GM23248 (cell line): Measurements from ENCODE around the gene LEF1. TPM values are rescaled to one million over a fixed set of nuclear protein-coding genes. Genes with fewer than 3 reads are reported as not detected.

ENCODE experiments used
- DNase-seq: peaks from one replicate; pipeline ENCODE4 v3.0.0-alpha.2; 2015
- H2AFZ ChIP-seq: fragments of 200-600 bp; sonication (generic); 2 replicates; pipeline ENCODE4 v1.6.1; 2016; ENCODE audit warnings: antibody characterized with exemption
- H3F3A ChIP-seq: fragments of 200-600 bp; sonication (generic); 2 replicates; pipeline ENCODE4 v1.6.1; 2016; ENCODE audit warnings: mild to moderate bottlenecking, antibody characterized with exemption, mixed run types; ENCODE audit not compliant: insufficient read depth
- H3K27ac ChIP-seq: fragments of 200-600 bp; sonication (generic); 2 replicates; pipeline ENCODE4 v1.5.1; 2016; ENCODE audit warnings: mild to moderate bottlenecking
- H3K27me3 ChIP-seq: fragments of 200-600 bp; sonication (generic); replicated peaks from 2 replicates; pipeline ENCODE4 v1.6.1; 2016; ENCODE audit warnings: mild to moderate bottlenecking; ENCODE audit not compliant: insufficient read depth
- H3K36me3 ChIP-seq: fragments of 200-600 bp; sonication (generic); 2 replicates; pipeline ENCODE4 v1.6.1; 2016; ENCODE audit warnings: low read depth, mild to moderate bottlenecking
- H3K4me1 ChIP-seq: fragments of 200-600 bp; sonication (generic); 2 replicates; pipeline ENCODE4 v1.6.1; 2016; ENCODE audit warnings: mild to moderate bottlenecking; ENCODE audit not compliant: insufficient read depth
- H3K4me2 ChIP-seq: fragments of 200-600 bp; sonication (generic); one replicate; pipeline ENCODE4 v1.6.1; 2016; ENCODE audit warnings: mild to moderate bottlenecking; ENCODE audit not compliant: unreplicated experiment
- H3K4me3 ChIP-seq: fragments of 200-600 bp; sonication (generic); 2 replicates; pipeline ENCODE4 v1.5.1; 2016; ENCODE audit warnings: mild to moderate bottlenecking
- H3K79me2 ChIP-seq: fragments of 200-600 bp; sonication (generic); 2 replicates; pipeline ENCODE4 v1.6.1; 2016; ENCODE audit warnings: mild to moderate bottlenecking; ENCODE audit not compliant: insufficient read depth
- H3K9ac ChIP-seq: fragments of 200-600 bp; sonication (generic); 2 replicates; pipeline ENCODE4 v1.6.1; 2016; ENCODE audit warnings: mild to moderate bottlenecking
- H3K9me2 ChIP-seq: fragments of 200-600 bp; sonication (generic); 2 replicates; pipeline ENCODE4 v1.6.1; 2016; ENCODE audit warnings: mixed run types, mild to moderate bottlenecking, moderate library complexity; ENCODE audit not compliant: insufficient read depth
- H3K9me3 ChIP-seq: fragments of 200-600 bp; sonication (generic); one replicate; pipeline ENCODE4 v1.6.1; 2017; ENCODE audit warnings: low read depth
- H4K20me1 ChIP-seq: fragments of 200-600 bp; sonication (generic); 2 replicates; pipeline ENCODE4 v1.6.0; 2016; ENCODE audit not compliant: insufficient read depth
- EZH2 ChIP-seq: fragments of 200-600 bp; sonication (generic); IDR thresholded peaks from 2 replicates; pipeline ENCODE4 v1.6.1; 2018; ENCODE audit warnings: antibody characterized with exemption, mild to moderate bottlenecking; ENCODE audit not compliant: insufficient read depth, poor library complexity, severe bottlenecking
- EZH2phosphoT487 ChIP-seq: fragments of 200-600 bp; sonication (generic); IDR thresholded peaks from 2 replicates; pipeline ENCODE4 v1.6.1; 2018; ENCODE audit warnings: antibody characterized with exemption, moderate library complexity, mild to moderate bottlenecking, low read depth; ENCODE audit not compliant: insufficient read depth
- WGBS, 2 experiments: methylation state at CpG; one replicate each; pipeline ENCODE4 v1.1.6; 2015 to 2017; ENCODE audit warnings: low lambda C conversion rate in 2 of 2, low coverage in 1 of 2; ENCODE audit errors: missing lambda C conversion rate in 2 of 2; 5-methylcytosine and 5-hydroxymethylcytosine counted together
- in situ Hi-C: fragments of 300-500 bp; cut with MboI; formaldehyde crosslinking; loops from 2 replicates; pipeline ENCODE4 v1.15.0; 2020
- polyA plus RNA-seq: library from polyadenylated mRNA; unstranded; fragments of >200 nt; fragmentation: Nextera tagmentation; extraction: Ambion mirVana; gene quantifications from 2 replicates; pipeline ENCODE4 v1.2.1, GENCODE V29; 2016
- total RNA-seq: library from RNA; depleted of rRNA; stranded (reverse); fragments of >200 nt; shearing (Covaris generic); gene quantifications from 2 replicates; pipeline ENCODE4 v1.2.3, GENCODE V29; 2014

Gene LEF1
- total and polyA plus RNA-seq, 2 experiments from 2014 or later, result 0.23 TPM; not detected in 1

DNA sequence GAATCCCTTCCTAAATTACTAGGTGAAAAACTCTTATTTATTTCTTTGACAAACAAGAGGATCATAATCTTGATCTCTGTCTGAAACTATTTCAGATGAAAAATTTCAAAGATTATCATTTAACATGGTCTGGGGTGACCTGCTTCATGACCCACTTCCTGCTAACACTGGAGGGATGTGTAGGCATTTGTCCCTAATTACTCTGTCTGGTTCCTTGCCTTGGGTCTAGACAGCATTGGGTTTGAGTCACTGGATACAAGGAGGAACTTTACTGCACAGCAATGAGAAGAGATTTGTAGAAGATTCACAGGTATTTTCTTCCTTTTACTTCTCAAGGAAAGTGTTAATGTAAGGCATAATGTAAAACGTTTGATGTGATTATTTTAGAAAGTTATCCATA lies 67.9 kb downstream of the LEF1 start:
- Histone ChIP-seq H3K79me2 (no peaks in the 10 kb centered on the region), H3K4me3 (no peak overlapping the region), H3K4me1 (no peaks in the 10 kb centered on the region), H3K4me2 (no peak overlapping the region), H3K9ac (no peak overlapping the region), H3K27ac (no peak overlapping the region), H3K36me3 (no peaks in the 10 kb centered on the region), H3K27me3 (peaks cover 30% of the 10 kb centered on the region; the same call in 1 of the 2 replicates), H3K9me3 (no peaks in the 10 kb centered on the region), H4K20me1 (no peaks in the 10 kb centered on the region), H3F3A (no peaks in the 10 kb centered on the region), H2AFZ (no peak overlapping the region), H3K9me2 (no peaks in the 10 kb centered on the region)
- TF ChIP-seq EZH2 (no peak), EZH2phosphoT487 (no peak)
- no peak for DNase-seq
- WGBS, 2 experiments, result 0 to 5% methylated on average over 1 of the region's 1 CpG
- in situ Hi-C loops, result no loop called here

DNA sequence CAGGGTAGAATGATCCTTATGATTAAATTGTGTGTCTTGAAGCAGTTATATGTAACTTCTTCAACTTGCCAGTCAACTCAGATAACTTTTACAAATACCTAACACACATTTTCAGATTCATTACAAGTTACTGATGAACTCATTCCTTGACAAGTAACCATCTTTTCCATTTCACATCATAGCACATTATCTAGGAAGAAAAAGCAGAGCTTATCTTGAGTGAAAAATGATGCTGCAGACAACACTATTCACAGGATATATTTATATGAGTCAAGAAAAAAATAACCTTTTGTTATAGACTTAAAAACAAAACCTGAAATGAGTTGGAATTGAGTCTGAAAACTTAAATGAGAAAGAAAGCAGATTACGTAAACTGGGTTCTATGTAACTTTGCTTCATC lies 68.9 kb downstream of the LEF1 start:
- Histone ChIP-seq H3K4me1 (no peaks in the 10 kb centered on the region), H3K9me3 (no peaks in the 10 kb centered on the region)
- DNase-seq, result no peak

DNA sequence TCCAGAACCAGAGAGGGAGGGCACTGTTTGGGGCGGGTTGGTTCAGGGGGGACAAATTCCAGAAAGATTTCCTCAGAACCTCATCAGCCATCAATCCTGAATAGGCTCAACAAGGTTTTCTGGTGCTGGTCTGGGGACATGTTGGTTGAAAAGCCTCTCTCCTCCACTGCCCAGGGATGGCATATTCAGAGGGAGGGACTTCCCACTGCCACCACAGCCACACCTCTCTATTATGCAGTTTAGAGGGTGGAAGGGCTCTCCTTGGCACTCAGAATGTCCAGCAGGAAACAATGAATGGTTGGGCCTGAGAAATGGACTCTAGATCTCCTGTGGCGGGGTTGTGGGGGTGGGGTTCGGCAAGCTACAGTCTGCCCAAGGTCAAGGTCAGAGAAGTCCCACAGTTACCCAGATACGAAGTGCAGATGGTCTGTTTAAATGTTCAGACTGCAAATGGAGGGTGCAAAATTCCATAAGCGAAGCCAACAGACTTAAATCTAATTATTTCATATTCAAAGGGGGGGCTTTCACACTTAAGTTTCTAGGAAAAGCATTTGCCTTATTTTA lies 70.7 kb downstream of the LEF1 start:
- peaks cover 24% of the 10 kb centered on the region; the same call in 1 of the 2 replicates for H3K27me3 ChIP-seq
- 45 to 51% methylated on average over 5 of the region's 5 CpGs for WGBS, 2 experiments
- H4K20me1 ChIP-seq, result no peaks in the 10 kb centered on the region

More for the DNA sequence above, 68.9 kb downstream of the LEF1 start:
- Histone ChIP-seq H3K27ac (no peak overlapping the region), H3K4me3 (no peak overlapping the region), H3K27me3 (peaks cover 30% of the 10 kb centered on the region; the same call in 1 of the 2 replicates), H3K9ac (no peak overlapping the region), H3K36me3 (no peaks in the 10 kb centered on the region), H4K20me1 (no peaks in the 10 kb centered on the region), H3K4me2 (no peak overlapping the region), H3F3A (no peaks in the 10 kb centered on the region), H2AFZ (no peak overlapping the region), H3K9me2 (no peaks in the 10 kb centered on the region), H3K79me2 (no peaks in the 10 kb centered on the region)
- WGBS, 2 experiments, result 71 to 75% methylated on average over 1 of the region's 1 CpG
- TF ChIP-seq EZH2 (no peak), EZH2phosphoT487 (no peak)
- in situ Hi-C loops, result no loop called here

DNA sequence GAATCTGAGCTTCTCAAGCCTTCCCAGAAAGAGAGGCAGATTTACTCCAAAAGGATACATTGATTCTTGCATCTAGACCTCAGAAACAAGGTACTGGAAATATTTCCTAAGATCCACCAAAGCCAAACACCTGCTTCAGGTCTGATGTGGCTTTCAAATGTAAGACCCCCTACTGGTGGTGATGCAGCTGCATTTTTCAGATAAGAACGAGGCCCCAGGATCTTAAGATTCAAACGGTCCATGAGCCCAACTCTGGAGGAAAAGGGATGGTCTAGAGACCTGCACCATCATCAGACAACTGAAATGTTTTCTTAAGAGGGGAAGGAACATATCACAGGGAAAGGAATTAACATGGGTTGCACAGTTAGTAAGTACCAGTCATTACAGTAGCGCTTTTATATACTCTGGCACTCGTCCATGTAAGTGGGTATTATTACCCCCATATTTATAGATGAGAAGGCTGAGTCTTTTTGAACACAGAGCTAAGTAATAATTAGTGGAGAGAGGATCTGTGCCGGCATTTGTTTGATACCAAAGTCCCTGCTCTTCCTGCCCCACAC lies 73.7 kb downstream of the LEF1 start:
- DNase-seq, result no peak
- no peaks in the 10 kb centered on the region for H3K36me3 ChIP-seq

More for the DNA sequence above, 70.7 kb downstream of the LEF1 start:
- Histone ChIP-seq H3K9me3 (no peaks in the 10 kb centered on the region), H3K27ac (no peak overlapping the region), H3K4me1 (no peaks in the 10 kb centered on the region), H3K36me3 (no peaks in the 10 kb centered on the region), H3K9me2 (no peaks in the 10 kb centered on the region), H2AFZ (no peak overlapping the region), H3F3A (no peaks in the 10 kb centered on the region), H3K79me2 (no peaks in the 10 kb centered on the region), H3K4me3 (no peak overlapping the region), H3K4me2 (no peak overlapping the region), H3K9ac (no peak overlapping the region)
- TF ChIP-seq EZH2phosphoT487 (no peak), EZH2 (no peak)
- no peak for DNase-seq
- in situ Hi-C loops, result no loop called here

More for the DNA sequence above, 73.7 kb downstream of the LEF1 start:
- WGBS, 2 experiments, result 25 to 27% methylated on average over 5 of the region's 5 CpGs
- H3K27me3 ChIP-seq, result peaks cover 21% of the 10 kb centered on the region; the same call in 1 of the 2 replicates
- in situ Hi-C loops, result no loop called here
- H4K20me1 ChIP-seq, result no peaks in the 10 kb centered on the region
- no peak overlapping the region for H3K27ac ChIP-seq
- H3K9ac ChIP-seq, result no peak overlapping the region
- H3K79me2 ChIP-seq, result no peaks in the 10 kb centered on the region
- H3K4me1 ChIP-seq, result no peaks in the 10 kb centered on the region
- no peaks in the 10 kb centered on the region for H3K9me2 ChIP-seq
- TF ChIP-seq EZH2phosphoT487 (no peak), EZH2 (no peak)
- H3K4me2 ChIP-seq, result no peak overlapping the region
- H3F3A ChIP-seq, result no peaks in the 10 kb centered on the region
- no peak overlapping the region for H3K4me3 ChIP-seq
- no peaks in the 10 kb centered on the region for H3K9me3 ChIP-seq
- H2AFZ ChIP-seq, result no peak overlapping the region
